Activated T-cell treated with anti-CD3 and anti-CD28 coated beads, Interleukin-2, amount 50 U/mL, for 72 hours (primary cell): ENCODE measurements around the gene MSGN1. TPM values are rescaled to one million over a fixed set of nuclear protein-coding genes. Genes with fewer than 3 reads are reported as not detected.

Source experiments
- ATAC-seq, 2 donors: fragments of 150-1000 bp; cut with Tn5 transposase; replicated peaks in 1 of 2; 2 replicates each; pipeline ENCODE4 v1.10.0; 2021; ENCODE audit warnings: moderate library complexity in 2 of 2, mild to moderate bottlenecking in 1 of 2
- DNase-seq, 2 donors: peaks; one replicate each; pipeline ENCODE4 v3.0.0; 2021 to 2022; ENCODE audit warnings: mixed read lengths in 1 of 2
- H3K27ac Mint-ChIP-seq: one replicate; pipeline ENCODE4 v1.8.0; 2022; ENCODE audit warnings: mild to moderate bottlenecking, moderate library complexity, mixed read lengths
- H3K27me3 Mint-ChIP-seq: one replicate; pipeline ENCODE4 v1.8.0; 2022; ENCODE audit warnings: low read depth, mixed read lengths
- H3K36me3 Mint-ChIP-seq, 2 donors: one replicate each; pipeline ENCODE4 v1.8.0; 2022; ENCODE audit warnings: mixed read lengths in 2 of 2, mild to moderate bottlenecking in 1 of 2; ENCODE audit not compliant: insufficient read depth in 2 of 2
- H3K4me1 Mint-ChIP-seq: one replicate; pipeline ENCODE4 v1.8.0; 2022; ENCODE audit warnings: low read depth, mixed read lengths
- H3K4me3 Mint-ChIP-seq, 2 donors: one replicate each; pipeline ENCODE4 v1.8.0; 2022; ENCODE audit warnings: mild to moderate bottlenecking in 2 of 2, mixed read lengths in 2 of 2, moderate library complexity in 2 of 2
- H3K9me3 Mint-ChIP-seq, 2 donors: one replicate each; pipeline ENCODE4 v1.8.0; 2022; ENCODE audit warnings: mixed read lengths in 2 of 2
- total RNA-seq, 2 donors: library from RNA; stranded (reverse); gene quantifications; one replicate each; pipeline ENCODE4 v1.2.3, GENCODE V29; 2022

MSGN1 gene
- not detected for total RNA-seq

- DNase-seq (no peak), ATAC-seq (no peak)
- Mint-ChIP-seq H3K4me1 (peaks cover 3% of the 10 kb centered on the region), H3K4me3 (no peak within 1 kb of the TSS), H3K27ac (no peak within 1 kb of the TSS), H3K27me3 (peaks cover 21% of the 10 kb centered on the region), H3K9me3 (no peaks in the 10 kb centered on the region), H3K36me3 (no peaks in the 10 kb centered on the region)
These were observed at the start of gene MSGN1 for GRCh38 chr2:17816396-17817245. Gene MSGN1, plus strand, starts transcription at chr2:17816460. Its CDS starts 59 bp downstream, at chr2:17816519.

- Mint-ChIP-seq H3K4me1 (no peaks in the 10 kb centered on the region), H3K36me3 (peaks cover 0 to 14% of the 10 kb centered on the region in 2 donors), H3K9me3 (no peaks in the 10 kb centered on the region), H3K27me3 (no peaks in the 10 kb centered on the region), H3K4me3 (no peak overlapping the region), H3K27ac (no peak overlapping the region)
- ATAC-seq (no peak), DNase-seq (no peak)
These were observed 47.4 kb upstream of the MSGN1 start for GRCh38 chr2:17768894-17769293.

- Mint-ChIP-seq H3K27ac (no peak overlapping the region), H3K4me1 (no peaks in the 10 kb centered on the region), H3K27me3 (no peaks in the 10 kb centered on the region), H3K36me3 (peaks cover 0 to 17% of the 10 kb centered on the region in 2 donors), H3K9me3 (no peaks in the 10 kb centered on the region), H3K4me3 (no peak overlapping the region)
- DNase-seq (no peak), ATAC-seq (no peak)
These were observed 44.3 kb upstream of the MSGN1 start for GRCh38 chr2:17771956-17772355.

GRCh38 chr2:17772532-17772931 lies 43.7 kb upstream of the MSGN1 start:
- Mint-ChIP-seq H3K27me3 (no peaks in the 10 kb centered on the region), H3K36me3 (peaks cover 0 to 14% of the 10 kb centered on the region in 2 donors), H3K4me3 (no peak overlapping the region), H3K4me1 (no peaks in the 10 kb centered on the region), H3K27ac (no peak overlapping the region), H3K9me3 (no peaks in the 10 kb centered on the region)
- ATAC-seq (no peak), DNase-seq (no peak)

- peaks cover 5 to 18% of the 10 kb centered on the region in 2 donors for H3K36me3 Mint-ChIP-seq
- no peak overlapping the region for H3K27ac Mint-ChIP-seq
- no peaks in the 10 kb centered on the region for H3K27me3 Mint-ChIP-seq
- no peak overlapping the region for H3K4me3 Mint-ChIP-seq
- no peak for ATAC-seq
- no peaks in the 10 kb centered on the region for H3K4me1 Mint-ChIP-seq
- DNase-seq, result no peak
- no peaks in the 10 kb centered on the region for H3K9me3 Mint-ChIP-seq
These were observed 35.7 kb upstream of the MSGN1 start for GRCh38 chr2:17780546-17780945.

- Mint-ChIP-seq H3K27ac (no peak overlapping the region), H3K9me3 (no peaks in the 10 kb centered on the region), H3K4me3 (no peak overlapping the region), H3K4me1 (no peaks in the 10 kb centered on the region), H3K36me3 (peaks cover 5 to 15% of the 10 kb centered on the region in 2 donors), H3K27me3 (no peaks in the 10 kb centered on the region)
- ATAC-seq (no peak), DNase-seq (no peak)
These were observed 34.8 kb upstream of the MSGN1 start for GRCh38 chr2:17781482-17781881.

- H3K27me3 Mint-ChIP-seq, result peaks cover 12% of the 10 kb centered on the region
- H3K4me1 Mint-ChIP-seq, result no peaks in the 10 kb centered on the region
- no peak for DNase-seq
- no peak overlapping the region for H3K27ac Mint-ChIP-seq
- H3K9me3 Mint-ChIP-seq, result no peaks in the 10 kb centered on the region
- no peak for ATAC-seq
- peaks cover 3 to 8% of the 10 kb centered on the region in 2 donors for H3K36me3 Mint-ChIP-seq
- H3K4me3 Mint-ChIP-seq, result no peak overlapping the region
These were observed 29.5 kb upstream of the MSGN1 start for GRCh38 chr2:17786727-17787126.

GRCh38 chr2:17788773-17789172 lies 27.5 kb upstream of the MSGN1 start:
- H3K9me3 Mint-ChIP-seq, result no peaks in the 10 kb centered on the region
- no peak overlapping the region for H3K4me3 Mint-ChIP-seq
- peaks cover 5% of the 10 kb centered on the region for H3K4me1 Mint-ChIP-seq
- no peak for DNase-seq
- no peak for ATAC-seq
- no peak overlapping the region for H3K27ac Mint-ChIP-seq
- peaks cover 32% of the 10 kb centered on the region for H3K27me3 Mint-ChIP-seq
- H3K36me3 Mint-ChIP-seq, result no peaks in the 10 kb centered on the region

- DNase-seq, result peak in 1 of 2 donors; percentile 5
- Mint-ChIP-seq H3K4me1 (peaks cover 6% of the 10 kb centered on the region), H3K27me3 (peaks cover 44% of the 10 kb centered on the region), H3K36me3 (no peaks in the 10 kb centered on the region), H3K4me3 (peak overlapping the region in 1 of 2 donors; percentile 9), H3K9me3 (no peaks in the 10 kb centered on the region), H3K27ac (no peak overlapping the region)
- ATAC-seq, result peak; percentile 73 to 84
These were observed 25.7 kb upstream of the MSGN1 start for GRCh38 chr2:17790536-17790935.

GRCh38 chr2:17791121-17791816 lies 25.0 kb upstream of the MSGN1 start:
- Mint-ChIP-seq H3K4me3 (no peak overlapping the region), H3K36me3 (no peaks in the 10 kb centered on the region), H3K9me3 (no peaks in the 10 kb centered on the region), H3K27ac (no peak overlapping the region), H3K27me3 (peaks cover 45% of the 10 kb centered on the region), H3K4me1 (peaks cover 6% of the 10 kb centered on the region)
- no peak for DNase-seq
- peak in 1 of 2 donors; percentile 12 for ATAC-seq

- DNase-seq, result no peak
- H3K36me3 Mint-ChIP-seq, result no peaks in the 10 kb centered on the region
- H3K27ac Mint-ChIP-seq, result no peak overlapping the region
- H3K4me1 Mint-ChIP-seq, result peaks cover 6% of the 10 kb centered on the region
- H3K27me3 Mint-ChIP-seq, result peaks cover 45% of the 10 kb centered on the region
- no peak overlapping the region for H3K4me3 Mint-ChIP-seq
- ATAC-seq, result no peak
- H3K9me3 Mint-ChIP-seq, result no peaks in the 10 kb centered on the region
These were observed 24.5 kb upstream of the MSGN1 start for GRCh38 chr2:17791817-17792130.

- no peaks in the 10 kb centered on the region for H3K9me3 Mint-ChIP-seq
- peaks cover 6% of the 10 kb centered on the region for H3K4me1 Mint-ChIP-seq
- H3K27ac Mint-ChIP-seq, result no peak overlapping the region
- H3K27me3 Mint-ChIP-seq, result peaks cover 46% of the 10 kb centered on the region
- no peak overlapping the region for H3K4me3 Mint-ChIP-seq
- no peaks in the 10 kb centered on the region for H3K36me3 Mint-ChIP-seq
- ATAC-seq, result peak in 1 of 2 donors; percentile 28
- peak in 1 of 2 donors; percentile 8 for DNase-seq
These were observed 23.7 kb upstream of the MSGN1 start for GRCh38 chr2:17792515-17792914.

- H3K27me3 Mint-ChIP-seq, result peaks cover 50% of the 10 kb centered on the region
These were observed 23.0 kb upstream of the MSGN1 start for GRCh38 chr2:17793296-17793695.

More at GRCh38 chr2:17793296-17793695, 23.0 kb upstream of the MSGN1 start:
- H3K4me1 Mint-ChIP-seq, result peaks cover 6% of the 10 kb centered on the region
- H3K9me3 Mint-ChIP-seq, result no peaks in the 10 kb centered on the region
- ATAC-seq, result peak in 1 of 2 donors; percentile 9
- DNase-seq, result no peak
- no peak overlapping the region for H3K27ac Mint-ChIP-seq
- no peaks in the 10 kb centered on the region for H3K36me3 Mint-ChIP-seq
- peak overlapping the region in 1 of 2 donors; percentile 48 for H3K4me3 Mint-ChIP-seq
